Left ventricle myocardium inferior (tissue), 1 donor: ENCODE data around the gene TSC22D4. TPM values are rescaled to one million over a fixed set of nuclear protein-coding genes. Genes with fewer than 3 reads are reported as not detected.

ENCODE experiments used
- DNase-seq: peaks from one replicate; pipeline ENCODE4 v3.0.0-alpha.2; 2020
- H3K27ac ChIP-seq: fragments of 200-600 bp; replicated peaks from 2 replicates; pipeline ENCODE4 v1.8.0; 2021
- H3K27me3 ChIP-seq: fragments of 200-600 bp; 2 replicates; pipeline ENCODE4 v1.8.0; 2021; ENCODE audit warnings: low read depth
- H3K36me3 ChIP-seq: fragments of 200-600 bp; 2 replicates; pipeline ENCODE4 v1.8.0; 2021
- H3K4me1 ChIP-seq: fragments of 200-600 bp; 2 replicates; pipeline ENCODE4 v1.8.0; 2021
- H3K4me3 ChIP-seq: fragments of 200-600 bp; 2 replicates; pipeline ENCODE4 v1.8.0; 2021; ENCODE audit warnings: mild to moderate bottlenecking, moderate library complexity
- H3K9me3 ChIP-seq: fragments of 200-600 bp; replicated peaks from 2 replicates; pipeline ENCODE4 v1.8.0; 2021
- CTCF ChIP-seq: fragments of 200-600 bp; IDR thresholded peaks from 2 replicates; pipeline ENCODE4 v1.8.0; 2021; ENCODE audit warnings: antibody characterized with exemption, mild to moderate bottlenecking, borderline replicate concordance
- intact Hi-C: fragments of 100-400 bp; cut with micrococcal nuclease; formaldehyde crosslinking; loops from one replicate; pipeline ENCODE4 v1.11.0; 2022
- total RNA-seq: library from RNA; stranded (reverse); fragmentation: NEBNext Ultra II Directional; extraction: Animal tissue kit (Norgen Biotek cat#: 25700); gene quantifications from one replicate; pipeline ENCODE4 v1.2.1, GENCODE V29; 2021
- donor health status: DM: no; HTN: yes; CAD: no; lungs with severe emphysema.

Gene TSC22D4
- total RNA-seq, 1 donor from 2014 or later: 47.5 TPM

- DNase-seq: no peak
- peak overlapping the region; percentile 86 for H3K4me3 ChIP-seq
Measured at GRCh38 chr7:100431286-100431735, 47.7 kb downstream of the TSC22D4 start.

GRCh38 chr7:100430493-100431285 is 48.3 kb downstream of the TSC22D4 start:
- no peaks in the 10 kb centered on the region for H3K27me3 ChIP-seq
- no peaks in the 10 kb centered on the region for H3K9me3 ChIP-seq
- intact Hi-C loops: no loop called here
- peak overlapping the region; percentile 86 for H3K4me3 ChIP-seq
- peaks cover 67% of the 10 kb centered on the region for H3K4me1 ChIP-seq
- no peak for DNase-seq
- peaks cover 23% of the 10 kb centered on the region for H3K36me3 ChIP-seq
- TF ChIP-seq CTCF: no peak
- H3K27ac ChIP-seq: peak overlapping the region; percentile 100

More at GRCh38 chr7:100431286-100431735, 47.7 kb downstream of the TSC22D4 start:
- intact Hi-C loops: no loop called here
- peaks cover 69% of the 10 kb centered on the region for H3K4me1 ChIP-seq
- no peak for TF ChIP-seq CTCF
- no peaks in the 10 kb centered on the region for H3K9me3 ChIP-seq
- no peaks in the 10 kb centered on the region for H3K27me3 ChIP-seq
- H3K36me3 ChIP-seq: peaks cover 23% of the 10 kb centered on the region
- H3K27ac ChIP-seq: peak overlapping the region; percentile 100

GRCh38 chr7:100429637-100430492 is 49.1 kb downstream of the TSC22D4 start, which contains the start of gene MEPCE:
Gene MEPCE (plus strand): TSS chr7:100429831. CDS start chr7:100430019, 188 bp downstream.
- peaks cover 23% of the 10 kb centered on the region for H3K36me3 ChIP-seq
- intact Hi-C loops: no loop called here
- H3K4me1 ChIP-seq: peaks cover 59% of the 10 kb centered on the region
- no peaks in the 10 kb centered on the region for H3K27me3 ChIP-seq
- TF ChIP-seq CTCF: no peak
- H3K9me3 ChIP-seq: no peaks in the 10 kb centered on the region
- H3K4me3 ChIP-seq: peak within 1 kb of the TSS; percentile 86
- H3K27ac ChIP-seq: peak within 1 kb of the TSS; percentile 100
- DNase-seq: peak; percentile 97

- intact Hi-C loops: no loop called here
- peak; percentile 100 for DNase-seq
- Histone ChIP-seq H3K27ac (peak overlapping the region; percentile 100), H3K4me3 (peak overlapping the region; percentile 86), H3K36me3 (peaks cover 15% of the 10 kb centered on the region), H3K9me3 (no peaks in the 10 kb centered on the region), H3K4me1 (peaks cover 51% of the 10 kb centered on the region), H3K27me3 (no peaks in the 10 kb centered on the region)
- TF ChIP-seq CTCF: peak; percentile 42
Measured at GRCh38 chr7:100428967-100429636, 49.9 kb downstream of the TSC22D4 start.
